H1 (cell line): Measurements from ENCODE around the gene FOXM1. TPM values are rescaled to one million over a fixed set of nuclear protein-coding genes. Genes with fewer than 3 reads are reported as not detected.

Experiments used
- CTCF ChIA-PET: fragments of 300-600 bp; sonication (Branson Sonifier 250); formaldehyde crosslinking; loops from one replicate; lab custom pipeline; 2021; ENCODE audit not compliant: partially characterized antibody; lab: Charles Lee
- POLR2A ChIA-PET: fragments of 300-600 bp; sonication (Branson Sonifier 250); formaldehyde crosslinking; loops from one replicate; lab custom pipeline; 2021; ENCODE audit warnings: inconsistent platforms; ENCODE audit not compliant: partially characterized antibody; lab: Charles Lee
- DNase-seq, 2 experiments: peaks; one replicate each; pipeline versions ENCODE4 v3.0.0 to v3.0.0-alpha.2; 2010 to 2022; ENCODE audit warnings: low spot score in 2 of 2, low read depth in 1 of 2, mixed read lengths in 1 of 2
- FAIRE-seq: peaks from 2 replicates; lab custom pipeline; 2011; peaks lifted over from hg19 to GRCh38; lab: Jason Lieb, UNC
- H2AFZ ChIP-seq: 2 replicates; pipeline ENCODE4 v1.8.1; 2012; ENCODE audit warnings: low read length, inconsistent platforms
- H2AK5ac ChIP-seq: 2 replicates; pipeline ENCODE4 v1.6.1; 2013; ENCODE audit warnings: low read depth, low read length
- H2BK120ac ChIP-seq: replicated peaks from 2 replicates; pipeline ENCODE3; 2013; ENCODE audit warnings: low read depth, low read length, inconsistent platforms
- H2BK12ac ChIP-seq: 2 replicates; pipeline ENCODE4 v1.6.1; 2013; ENCODE audit warnings: low read depth, low read length
- H2BK15ac ChIP-seq: 2 replicates; pipeline ENCODE4 v1.6.1; 2013; ENCODE audit warnings: low read length
- H2BK20ac ChIP-seq: 2 replicates; pipeline ENCODE4 v1.6.1; 2013; ENCODE audit warnings: low read length
- H2BK5ac ChIP-seq: 2 replicates; pipeline ENCODE4 v1.6.1; 2013; ENCODE audit warnings: low read depth, low read length
- H3K14ac ChIP-seq: 2 replicates; pipeline ENCODE4 v1.6.1; 2013; ENCODE audit warnings: inconsistent platforms; ENCODE audit not compliant: insufficient read length
- H3K18ac ChIP-seq: 2 replicates; pipeline ENCODE4 v1.6.1; 2013; ENCODE audit warnings: low read length; ENCODE audit errors: extremely low read depth
- H3K23ac ChIP-seq: 2 replicates; pipeline ENCODE4 v1.6.1; 2013; ENCODE audit warnings: inconsistent platforms; ENCODE audit not compliant: insufficient read length
- H3K23me2 ChIP-seq: 2 replicates; pipeline ENCODE4 v1.6.1; 2013; ENCODE audit warnings: low read depth, low read length
- H3K27ac ChIP-seq: 2 replicates; pipeline ENCODE4 v1.6.1; 2011; ENCODE audit warnings: low read depth, low read length, inconsistent platforms
- H3K27me3 ChIP-seq, 4 experiments: replicated peaks in 1 of 4; 1 replicate in 1 of 4; 2 replicates in 3 of 4; pipeline versions ENCODE4 v1.6.1 to v1.8.1; 2011 to 2013; ENCODE audit warnings: low read length in 3 of 4, mild to moderate bottlenecking in 3 of 4, inconsistent platforms in 2 of 4, mixed read lengths in 2 of 4, moderate library complexity in 1 of 4; ENCODE audit not compliant: control insufficient read depth in 3 of 4, insufficient read depth in 3 of 4; ENCODE audit errors: extremely low read depth in 1 of 4
- H3K36me3 ChIP-seq, 4 experiments: 2 replicates each; pipeline versions ENCODE4 v1.6.1 to v1.8.1; 2011 to 2013; ENCODE audit warnings: mild to moderate bottlenecking in 4 of 4, low read length in 3 of 4, moderate library complexity in 2 of 4, control low read depth in 1 of 4, inconsistent platforms in 1 of 4; ENCODE audit not compliant: insufficient read depth in 4 of 4, control insufficient read depth in 2 of 4
- H3K4ac ChIP-seq: replicated peaks from 2 replicates; pipeline ENCODE3; 2013; ENCODE audit warnings: low read length, low read depth, mixed read lengths, inconsistent platforms; ENCODE audit not compliant: insufficient read length
- H3K4me1 ChIP-seq, 4 experiments: replicated peaks in 1 of 4; 1 replicate in 1 of 4; 2 replicates in 3 of 4; pipeline versions ENCODE4 v1.6.1 to v1.8.1; 2011 to 2013; ENCODE audit warnings: low read length in 3 of 4, inconsistent platforms in 2 of 4, mixed read lengths in 1 of 4; ENCODE audit not compliant: insufficient read depth in 4 of 4, control insufficient read depth in 3 of 4
- H3K4me2 ChIP-seq, 2 experiments: 2 replicates each; pipeline versions ENCODE4 v1.6.1 to v1.8.1; 2011 to 2013; ENCODE audit warnings: low read depth in 2 of 2, low read length in 2 of 2, control low read depth in 1 of 2, inconsistent platforms in 1 of 2, mild to moderate bottlenecking in 1 of 2; ENCODE audit not compliant: insufficient read depth in 1 of 2
- H3K4me3 ChIP-seq, 4 experiments: fragments of 200-600, 300-600 bp in 1 of 4; sonication (generic), shearing (Covaris generic), sonication (Bioruptor Twin) in 1 of 4; 2 replicates each; pipeline versions ENCODE4 v1.5.1 to v1.8.1; 2011 to 2016; ENCODE audit warnings: low read length in 4 of 4, low read depth in 3 of 4, control low read depth in 2 of 4, inconsistent platforms in 2 of 4, mild to moderate bottlenecking in 2 of 4, mixed read lengths in 1 of 4, moderate library complexity in 1 of 4; ENCODE audit not compliant: insufficient read depth in 2 of 4; ENCODE audit errors: extremely low read depth in 1 of 4
- H3K56ac ChIP-seq: replicated peaks from 2 replicates; pipeline ENCODE3; 2013; ENCODE audit warnings: low read depth, mild to moderate bottlenecking, mixed read lengths, low read length, inconsistent platforms; ENCODE audit not compliant: insufficient read length
- H3K79me1 ChIP-seq: 2 replicates; pipeline ENCODE4 v1.6.1; 2013; ENCODE audit warnings: low read depth, low read length, control low read depth
- H3K79me2 ChIP-seq, 2 experiments: 2 replicates each; pipeline versions ENCODE4 v1.6.1 to v1.8.1; 2012 to 2013; ENCODE audit warnings: low read length in 2 of 2, mild to moderate bottlenecking in 2 of 2, inconsistent platforms in 1 of 2; ENCODE audit not compliant: insufficient read depth in 2 of 2, control insufficient read depth in 1 of 2
- H3K9ac ChIP-seq, 4 experiments: replicated peaks in 1 of 4; 1 replicate in 1 of 4; 2 replicates in 3 of 4; pipeline versions ENCODE4 v1.6.1 to v1.8.1; 2011 to 2013; ENCODE audit warnings: low read depth in 3 of 4, low read length in 3 of 4, control low read depth in 2 of 4, mild to moderate bottlenecking in 2 of 4, moderate library complexity in 2 of 4, inconsistent platforms in 1 of 4; ENCODE audit errors: extremely low read depth in 1 of 4
- H3K9me3 ChIP-seq, 2 experiments: 2 replicates each; pipeline versions ENCODE4 v1.6.1 to v1.8.1; 2012 to 2013; ENCODE audit warnings: mild to moderate bottlenecking in 2 of 2, moderate library complexity in 2 of 2, control low read depth in 1 of 2, inconsistent platforms in 1 of 2, low read depth in 1 of 2, low read length in 1 of 2, mixed read lengths in 1 of 2; ENCODE audit not compliant: insufficient read depth in 2 of 2
- H4K20me1 ChIP-seq, 2 experiments: replicated peaks in 1 of 2; 2 replicates each; pipeline versions ENCODE3 to v1.8.1; 2011 to 2013; ENCODE audit warnings: inconsistent platforms in 2 of 2, low read length in 2 of 2, mild to moderate bottlenecking in 1 of 2; ENCODE audit not compliant: insufficient read depth in 2 of 2, control insufficient read depth in 1 of 2
- H4K5ac ChIP-seq: 2 replicates; pipeline ENCODE4 v1.6.1; 2013; ENCODE audit warnings: low read length, low read depth, mixed read lengths, inconsistent platforms; ENCODE audit not compliant: insufficient read length
- H4K8ac ChIP-seq: 2 replicates; pipeline ENCODE4 v1.8.0; 2013; ENCODE audit warnings: mild to moderate bottlenecking, moderate library complexity, low read length, inconsistent platforms; ENCODE audit not compliant: insufficient read depth; ENCODE audit errors: extremely low read depth
- H4K91ac ChIP-seq: replicated peaks from 2 replicates; pipeline ENCODE3; 2013; ENCODE audit warnings: low read length, mixed read lengths, inconsistent platforms; ENCODE audit not compliant: insufficient read length
- ATF2 ChIP-seq: IDR thresholded peaks from 2 replicates; pipeline ENCODE4 v1.6.1; 2012; ENCODE audit warnings: low read length, inconsistent platforms
- ATF3 ChIP-seq: IDR thresholded peaks from 2 replicates; pipeline ENCODE4 v1.6.1; 2011; ENCODE audit warnings: low read depth, mild to moderate bottlenecking, low read length; ENCODE audit not compliant: insufficient read depth
- CTCF ChIP-seq, 3 experiments: IDR thresholded peaks; 1 replicate in 2 of 3; 2 replicates in 1 of 3; pipeline versions ENCODE4 v1.5.1 to v1.6.1; 2011; ENCODE audit warnings: low read length in 3 of 3, mild to moderate bottlenecking in 3 of 3, inconsistent platforms in 2 of 3, low read depth in 1 of 3, moderate library complexity in 1 of 3; ENCODE audit not compliant: insufficient read depth in 1 of 3; ENCODE audit errors: control extremely low read depth in 1 of 3
- EP300 ChIP-seq, 2 experiments: IDR thresholded peaks; 1 replicate in 1 of 2; 2 replicates in 1 of 2; pipeline ENCODE4 v1.6.1; 2011 to 2012; ENCODE audit warnings: low read depth in 2 of 2, low read length in 2 of 2, mild to moderate bottlenecking in 2 of 2, borderline replicate concordance in 1 of 2, inconsistent platforms in 1 of 2, moderate library complexity in 1 of 2
- SAP30 ChIP-seq: fragments of 300-600 bp; sonication (generic); IDR thresholded peaks from 2 replicates; pipeline ENCODE4 v1.7.1; 2012; ENCODE audit warnings: low read length, moderate library complexity, mild to moderate bottlenecking, inconsistent platforms; ENCODE audit not compliant: insufficient read depth, insufficient replicate concordance
- TEAD4 ChIP-seq: IDR thresholded peaks from 2 replicates; pipeline ENCODE4 v1.6.1; 2012; ENCODE audit warnings: low read depth, low read length, inconsistent platforms, mixed read lengths
- WGBS, 2 experiments: shearing (Covaris generic) in 1 of 2; methylation state at CpG; one replicate each; pipeline versions ENCODE4 v1.1.6 to v1.1.7; 2013 to 2015; ENCODE audit warnings: low lambda C conversion rate in 2 of 2, mixed read lengths in 2 of 2, inconsistent platforms in 1 of 2, low coverage in 1 of 2, missing lambda C conversion rate in 1 of 2; ENCODE audit not compliant: insufficient replicate concordance in 2 of 2, insufficient coverage in 1 of 2, insufficient read length in 1 of 2; ENCODE audit errors: extremely low coverage in 1 of 2, missing lambda C conversion rate in 1 of 2; 5-methylcytosine and 5-hydroxymethylcytosine counted together
- polyA plus RNA-seq, 7 experiments: library from polyadenylated mRNA; depleted of rRNA in 3 of 7; stranded (reverse) in 5 of 7; unstranded in 2 of 7; fragments of >200 nt in 5 of 7; fragments of 200-250 nt in 2 of 7; gene quantifications; 1 replicate in 5 of 7; 2 replicates in 1 of 7; 4 replicates in 1 of 7; pipeline versions ENCODE4 v1.2.1 to v1.2.3, GENCODE V29; 2011 to 2013; ENCODE audit warnings: missing spikeins in 2 of 7, mixed read lengths in 2 of 7
- total RNA-seq: library from RNA; stranded (reverse); fragmentation: NEBNext Ultra II Directional; extraction: Animal tissue kit (Norgen Biotek cat#: 25700); gene quantifications from 2 replicates; pipeline ENCODE4 v1.2.1, GENCODE V29; 2021

Gene FOXM1
- total and polyA plus RNA-seq, 2 of the 8 experiments (the other 6 are each of a cell fraction or from before 2014, with no cell fraction given), result 58.1 to 121 TPM

- Histone ChIP-seq H4K20me1 (peaks cover 3 to 5% of the 10 kb centered on the region in 2 experiments), H2BK15ac (no peak overlapping the region), H3K9ac (no peak overlapping the region), H3K23ac (no peak overlapping the region), H3K9me3 (no peaks in the 10 kb centered on the region), H3K23me2 (no peaks in the 10 kb centered on the region), H3K4ac (no peak overlapping the region), H3K4me1 (peaks cover 0 to 6% (median under 1%) of the 10 kb centered on the region in 4 experiments; a peak in 4 of 7 replicates), H3K79me1 (no peaks in the 10 kb centered on the region), H2BK5ac (no peak overlapping the region), H3K4me3 (no peak overlapping the region), H3K14ac (no peak overlapping the region), H3K4me2 (no peak overlapping the region; a peak in 1 of 4 replicates), H2AFZ (no peak overlapping the region), H3K18ac (no peak overlapping the region), H3K27me3 (no peaks in the 10 kb centered on the region), H4K8ac (peak overlapping the region; percentile 85; the same call in 1 of the 2 replicates), H2AK5ac (no peak overlapping the region), H3K36me3 (peaks cover 0 to 8% (median 4%) of the 10 kb centered on the region in 4 experiments; a peak in 4 of 8 replicates), H3K56ac (no peak overlapping the region), H3K27ac (no peak overlapping the region), H4K5ac (peak overlapping the region; percentile 57), H2BK12ac (no peak overlapping the region), H2BK120ac (no peak overlapping the region), H2BK20ac (no peak overlapping the region), H4K91ac (no peak overlapping the region), H3K79me2 (no peaks in the 10 kb centered on the region)
- FAIRE-seq, result peak; percentile 86
- POLR2A ChIA-PET, result interaction anchor here (0.7 to 1.9 kb wide), 10 partner anchors 11 to 108 kb away, joined by 3 to 7 read pairs (median 4); partner anchors contain the start of genes FOXM1, NRIP2, RHNO1 and TULP3
- 16% methylated on average over 11 of the region's 11 CpGs; no CpG with 5 or more reads in 1 of the 2 experiments for WGBS, 2 experiments
- peak; percentile 82 to 98 for DNase-seq
- CTCF ChIA-PET, result interaction anchor here (0.6 to 6.5 kb wide), 31 partner anchors 9 to 1075 kb away, joined by 3 to 84 read pairs (median 4); partner anchors contain the start of genes FOXM1, NRIP2, RHNO1 and TULP3
- TF ChIP-seq TEAD4, result 0 out of 2 replicates have a peak, but pooled peaks have one; percentile 46
- no peak for TF ChIP-seq ATF3
- no peak for TF ChIP-seq SAP30
- TF ChIP-seq EP300 (IDR thresholded peaks at IDR 0.05; ENCODE audit: borderline replicate concordance in 1 of 2, low read depth in 2 of 2, low read length in 2 of 2), result peak in 1 of 2 experiments; percentile 20; a peak in 1 of 3 replicates
- TF ChIP-seq CTCF (IDR thresholded peaks at IDR 0.05; ENCODE audit: control extremely low read depth in 1 of 3, insufficient read depth in 1 of 3, low read depth in 1 of 3, low read length in 3 of 3), result peak; percentile 91 to 97 (median 93)
- no peak for TF ChIP-seq ATF2
These were observed 23.3 kb downstream of the FOXM1 start for GRCh38 chr12:2853626-2854025.
